ENCODE measurements around the gene SLC26A6.

DNA sequence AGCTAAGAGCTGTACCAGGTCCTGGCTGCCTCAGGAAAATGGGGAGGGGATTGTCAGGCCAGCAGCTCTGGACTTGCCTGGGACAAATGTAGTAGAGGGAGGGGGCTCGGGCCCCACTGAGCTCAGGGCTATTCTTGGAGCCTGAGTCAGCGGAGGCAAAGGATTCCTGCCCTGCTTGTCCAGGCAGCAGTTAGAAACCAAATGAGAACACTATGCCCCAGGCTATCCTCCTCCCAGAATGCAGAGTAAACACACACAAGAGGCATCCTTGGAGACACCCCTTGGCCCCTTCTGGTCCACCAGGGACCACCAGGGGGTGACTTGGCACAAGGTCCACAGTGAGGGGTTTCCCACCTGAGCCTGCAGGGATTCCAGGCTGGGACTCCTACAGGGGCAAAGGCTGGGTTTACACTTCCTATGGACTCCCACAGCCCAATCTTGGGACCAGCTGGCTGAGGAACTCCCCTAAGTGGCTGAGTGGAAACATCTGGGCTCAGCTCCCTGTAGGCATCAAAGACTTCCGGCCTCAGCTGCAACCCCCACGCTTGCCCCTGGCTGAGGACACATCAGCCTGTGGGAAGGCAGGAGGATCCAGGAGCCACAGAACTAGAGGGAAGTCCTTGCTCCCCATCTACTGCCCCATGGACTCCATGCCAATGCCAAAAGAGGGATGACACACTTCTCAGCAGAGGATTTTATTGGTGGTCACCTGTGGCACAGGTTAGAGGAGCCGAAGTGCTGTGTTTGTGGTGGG lies 36.8 kb downstream of the SLC26A6 start:
- TF ChIP-seq POLR2A (IDR thresholded peaks at IDR 0.05) (no peak), EP300 (IDR thresholded peaks at IDR 0.05) (no peak)
- TF ChIP-seq, protein P1, sequence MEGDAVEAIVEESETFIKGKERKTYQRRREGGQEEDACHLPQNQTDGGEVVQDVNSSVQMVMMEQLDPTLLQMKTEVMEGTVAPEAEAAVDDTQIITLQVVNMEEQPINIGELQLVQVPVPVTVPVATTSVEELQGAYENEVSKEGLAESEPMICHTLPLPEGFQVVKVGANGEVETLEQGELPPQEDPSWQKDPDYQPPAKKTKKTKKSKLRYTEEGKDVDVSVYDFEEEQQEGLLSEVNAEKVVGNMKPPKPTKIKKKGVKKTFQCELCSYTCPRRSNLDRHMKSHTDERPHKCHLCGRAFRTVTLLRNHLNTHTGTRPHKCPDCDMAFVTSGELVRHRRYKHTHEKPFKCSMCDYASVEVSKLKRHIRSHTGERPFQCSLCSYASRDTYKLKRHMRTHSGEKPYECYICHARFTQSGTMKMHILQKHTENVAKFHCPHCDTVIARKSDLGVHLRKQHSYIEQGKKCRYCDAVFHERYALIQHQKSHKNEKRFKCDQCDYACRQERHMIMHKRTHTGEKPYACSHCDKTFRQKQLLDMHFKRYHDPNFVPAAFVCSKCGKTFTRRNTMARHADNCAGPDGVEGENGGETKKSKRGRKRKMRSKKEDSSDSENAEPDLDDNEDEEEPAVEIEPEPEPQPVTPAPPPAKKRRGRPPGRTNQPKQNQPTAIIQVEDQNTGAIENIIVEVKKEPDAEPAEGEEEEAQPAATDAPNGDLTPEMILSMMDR (IDR thresholded peaks at IDR 0.05) = peak in 1 of 3 donors; percentile 24

Measured in ovary (tissue), 3 donors.